ENCODE measurements around the gene AFMID. TPM values are rescaled to one million over a fixed set of nuclear protein-coding genes. Genes with fewer than 3 reads are reported as not detected.

The AFMID gene
- total and polyA plus RNA-seq, 9 of the 15 experiments (the other 6 are each of a cell fraction or from before 2014, with no cell fraction given), result 62.1 to 188 (median 74.4) TPM

- TF ChIP-seq MTA3 (IDR thresholded peaks at IDR 0.05; ENCODE audit: borderline replicate concordance), result 0 out of 2 replicates have a peak, but pooled peaks have one; percentile 13
- TF ChIP-seq POLR2G (IDR thresholded peaks at IDR 0.05; ENCODE audit: low read depth, low read length), result no peak
- peak; percentile 13 for TF ChIP-seq ARID1B (IDR thresholded peaks at IDR 0.05)
- TF ChIP-seq VEZF1 (CRISPR knock-in tag; IDR thresholded peaks at IDR 0.05), result peak; percentile 8; the same call in 1 of the 2 replicates
- no peak for TF ChIP-seq NRF1 (conservative IDR thresholded peaks at IDR 0.05 in 1 of 2, IDR thresholded peaks at IDR 0.05 in 1 of 2)
- no peak for TF ChIP-seq ZNF707 (CRISPR knock-in tag; conservative IDR thresholded peaks at IDR 0.05)
- peak; percentile 73 for TF ChIP-seq PHF20 (IDR thresholded peaks at IDR 0.05; ENCODE audit: partially characterized antibody)
- no peak for TF ChIP-seq ZNF551 (CRISPR knock-in tag; IDR thresholded peaks at IDR 0.05)
- TF ChIP-seq ZNF316 (IDR thresholded peaks at IDR 0.05), result no peak
- TF ChIP-seq, protein P1, sequence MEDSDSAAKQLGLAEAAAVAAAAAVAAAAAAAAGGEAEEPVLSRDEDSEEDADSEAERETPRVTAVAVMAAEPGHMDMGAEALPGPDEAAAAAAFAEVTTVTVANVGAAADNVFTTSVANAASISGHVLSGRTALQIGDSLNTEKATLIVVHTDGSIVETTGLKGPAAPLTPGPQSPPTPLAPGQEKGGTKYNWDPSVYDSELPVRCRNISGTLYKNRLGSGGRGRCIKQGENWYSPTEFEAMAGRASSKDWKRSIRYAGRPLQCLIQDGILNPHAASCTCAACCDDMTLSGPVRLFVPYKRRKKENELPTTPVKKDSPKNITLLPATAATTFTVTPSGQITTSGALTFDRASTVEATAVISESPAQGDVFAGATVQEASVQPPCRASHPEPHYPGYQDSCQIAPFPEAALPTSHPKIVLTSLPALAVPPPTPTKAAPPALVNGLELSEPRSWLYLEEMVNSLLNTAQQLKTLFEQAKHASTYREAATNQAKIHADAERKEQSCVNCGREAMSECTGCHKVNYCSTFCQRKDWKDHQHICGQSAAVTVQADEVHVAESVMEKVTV (CRISPR knock-in tag; IDR thresholded peaks at IDR 0.05), result no peak
- 0 out of 2 replicates have a peak, but pooled peaks have one; percentile 0 for TF ChIP-seq ZBTB9 (CRISPR knock-in tag; IDR thresholded peaks at IDR 0.05)
- TF ChIP-seq, protein P2, sequence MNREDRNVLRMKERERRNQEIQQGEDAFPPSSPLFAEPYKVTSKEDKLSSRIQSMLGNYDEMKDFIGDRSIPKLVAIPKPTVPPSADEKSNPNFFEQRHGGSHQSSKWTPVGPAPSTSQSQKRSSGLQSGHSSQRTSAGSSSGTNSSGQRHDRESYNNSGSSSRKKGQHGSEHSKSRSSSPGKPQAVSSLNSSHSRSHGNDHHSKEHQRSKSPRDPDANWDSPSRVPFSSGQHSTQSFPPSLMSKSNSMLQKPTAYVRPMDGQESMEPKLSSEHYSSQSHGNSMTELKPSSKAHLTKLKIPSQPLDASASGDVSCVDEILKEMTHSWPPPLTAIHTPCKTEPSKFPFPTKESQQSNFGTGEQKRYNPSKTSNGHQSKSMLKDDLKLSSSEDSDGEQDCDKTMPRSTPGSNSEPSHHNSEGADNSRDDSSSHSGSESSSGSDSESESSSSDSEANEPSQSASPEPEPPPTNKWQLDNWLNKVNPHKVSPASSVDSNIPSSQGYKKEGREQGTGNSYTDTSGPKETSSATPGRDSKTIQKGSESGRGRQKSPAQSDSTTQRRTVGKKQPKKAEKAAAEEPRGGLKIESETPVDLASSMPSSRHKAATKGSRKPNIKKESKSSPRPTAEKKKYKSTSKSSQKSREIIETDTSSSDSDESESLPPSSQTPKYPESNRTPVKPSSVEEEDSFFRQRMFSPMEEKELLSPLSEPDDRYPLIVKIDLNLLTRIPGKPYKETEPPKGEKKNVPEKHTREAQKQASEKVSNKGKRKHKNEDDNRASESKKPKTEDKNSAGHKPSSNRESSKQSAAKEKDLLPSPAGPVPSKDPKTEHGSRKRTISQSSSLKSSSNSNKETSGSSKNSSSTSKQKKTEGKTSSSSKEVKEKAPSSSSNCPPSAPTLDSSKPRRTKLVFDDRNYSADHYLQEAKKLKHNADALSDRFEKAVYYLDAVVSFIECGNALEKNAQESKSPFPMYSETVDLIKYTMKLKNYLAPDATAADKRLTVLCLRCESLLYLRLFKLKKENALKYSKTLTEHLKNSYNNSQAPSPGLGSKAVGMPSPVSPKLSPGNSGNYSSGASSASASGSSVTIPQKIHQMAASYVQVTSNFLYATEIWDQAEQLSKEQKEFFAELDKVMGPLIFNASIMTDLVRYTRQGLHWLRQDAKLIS (CRISPR knock-in tag; IDR thresholded peaks at IDR 0.05), result no peak
- 0 out of 4 replicates have a peak, but pooled peaks of 1 of the 2 experiments have one; percentile 16 for TF ChIP-seq TEAD1 (CRISPR knock-in tag; IDR thresholded peaks at IDR 0.05)
- TF ChIP-seq DACH1 (IDR thresholded peaks at IDR 0.05; ENCODE audit: partially characterized antibody), result peak; percentile 19
- TF ChIP-seq ZKSCAN3 (CRISPR knock-in tag; IDR thresholded peaks at IDR 0.05), result no peak
- TF ChIP-seq PTBP1 (IDR thresholded peaks at IDR 0.05; ENCODE audit: low read depth, low read length), result peak; percentile 97
- TF ChIP-seq RBM39 (optimal IDR thresholded peaks at IDR 0.05; ENCODE audit: low read depth, low read length), result no peak
- TF ChIP-seq KDM1A (IDR thresholded peaks at IDR 0.05), result peak; percentile 95 to 97
- TF ChIP-seq, protein P3, sequence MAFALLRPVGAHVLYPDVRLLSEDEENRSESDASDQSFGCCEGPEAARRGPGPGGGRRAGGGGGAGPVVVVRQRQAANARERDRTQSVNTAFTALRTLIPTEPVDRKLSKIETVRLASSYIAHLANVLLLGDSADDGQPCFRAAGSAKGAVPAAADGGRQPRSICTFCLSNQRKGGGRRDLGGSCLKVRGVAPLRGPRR (CRISPR knock-in tag; IDR thresholded peaks at IDR 0.05), result no peak
- TF ChIP-seq MAX (CRISPR knock-in tag; IDR thresholded peaks at IDR 0.05), result no peak
Observed at GRCh38 chr17:78146471-78146869, 40.7 kb upstream of the AFMID start (continued).
